WTC11 (cell line): ENCODE measurements around the gene HSPH1. TPM values are rescaled to one million over a fixed set of nuclear protein-coding genes. Genes with fewer than 3 reads are reported as not detected.

Experiments used
- ATAC-seq: fragments of 200-7000 bp; cut with Tn5 transposase; 2 replicates; pipeline ENCODE4 v1.10.0; 2021; ENCODE audit warnings: mild to moderate bottlenecking, moderate library complexity
- CTCF ChIA-PET: fragments of 300-600 bp; sonication (Branson Sonifier 250); formaldehyde crosslinking; loops from one replicate; lab custom pipeline; 2021; ENCODE audit warnings: antibody characterized with exemption; lab: Charles Lee
- POLR2A ChIA-PET: fragments of 350-600 bp; sonication (Branson Sonifier 250); formaldehyde crosslinking; loops from one replicate; lab custom pipeline; 2021; ENCODE audit warnings: antibody characterized with exemption; lab: Charles Lee
- DNase-seq: peaks from one replicate; pipeline ENCODE4 v3.0.0; 2021; ENCODE audit warnings: low spot score
- H3K27ac Mint-ChIP-seq: 2 replicates; pipeline ENCODE4 v1.8.0; 2021; ENCODE audit warnings: mixed read lengths
- H3K27me3 Mint-ChIP-seq: 2 replicates; pipeline ENCODE4 v1.8.0; 2021; ENCODE audit warnings: low read depth, mild to moderate bottlenecking, moderate library complexity, mixed read lengths
- H3K36me3 Mint-ChIP-seq: 2 replicates; pipeline ENCODE4 v1.8.0; 2021; ENCODE audit warnings: mixed read lengths
- H3K4me1 Mint-ChIP-seq: 2 replicates; pipeline ENCODE4 v1.8.0; 2022; ENCODE audit warnings: mixed read lengths
- H3K4me3 Mint-ChIP-seq: 2 replicates; pipeline ENCODE4 v1.8.0; 2021; ENCODE audit warnings: mild to moderate bottlenecking, moderate library complexity, mixed read lengths
- H3K9me3 Mint-ChIP-seq: 2 replicates; pipeline ENCODE4 v1.8.0; 2021; ENCODE audit warnings: mixed read lengths
- AFF4 ChIP-seq: sonication (generic); formaldehyde crosslinking; IDR thresholded peaks from 2 replicates; pipeline ENCODE4 v1.8.1; 2023; ENCODE audit warnings: mild to moderate bottlenecking, missing genetic modification reagents, borderline replicate concordance
- CREB1 ChIP-seq: sonication (generic); formaldehyde crosslinking; IDR thresholded peaks from 2 replicates; pipeline ENCODE4 v1.8.0; 2023; ENCODE audit warnings: mild to moderate bottlenecking, missing genetic modification reagents
- FOXP4 ChIP-seq: sonication (generic); formaldehyde crosslinking; IDR thresholded peaks from 2 replicates; pipeline ENCODE4 v1.8.0; 2022; ENCODE audit warnings: mild to moderate bottlenecking, missing genetic modification reagents
- IRF2 ChIP-seq: sonication (generic); formaldehyde crosslinking; IDR thresholded peaks from 2 replicates; pipeline ENCODE4 v1.8.0; 2022; ENCODE audit warnings: low read depth, missing genetic modification reagents, borderline replicate concordance
- KAT7 ChIP-seq: sonication (generic); formaldehyde crosslinking; IDR thresholded peaks from 2 replicates; pipeline ENCODE4 v1.8.1; 2023; ENCODE audit warnings: missing genetic modification reagents, mild to moderate bottlenecking, borderline replicate concordance
- MXD4 ChIP-seq: fragments of 250-450 bp; sonication (Bioruptor Pico); IDR thresholded peaks from 2 replicates; pipeline ENCODE4 v1.8.0; 2021; ENCODE audit warnings: mild to moderate bottlenecking, moderate library complexity, borderline replicate concordance
- NR3C1 ChIP-seq: sonication (generic); formaldehyde crosslinking; conservative IDR thresholded peaks from 2 replicates; pipeline ENCODE4 v1.8.1; 2023; ENCODE audit warnings: low read depth, mild to moderate bottlenecking, missing genetic modification reagents
- SMAD3 ChIP-seq: sonication (generic); formaldehyde crosslinking; IDR thresholded peaks from 2 replicates; pipeline ENCODE4 v1.8.0; 2022; ENCODE audit warnings: missing genetic modification reagents, mild to moderate bottlenecking, borderline replicate concordance
- SP1 ChIP-seq: sonication (generic); formaldehyde crosslinking; conservative IDR thresholded peaks from 2 replicates; pipeline ENCODE4 v1.8.1; 2022; ENCODE audit warnings: missing genetic modification reagents
- ZNF281 ChIP-seq: sonication (generic); formaldehyde crosslinking; IDR thresholded peaks from 2 replicates; pipeline ENCODE4 v1.8.0; 2023; ENCODE audit warnings: mild to moderate bottlenecking, missing genetic modification reagents
- ZNF416 ChIP-seq: fragments of 250-450 bp; sonication (Bioruptor Pico); IDR thresholded peaks from 2 replicates; pipeline ENCODE4 v1.9.0; 2021; ENCODE audit warnings: mild to moderate bottlenecking, inconsistent platforms
- ZNF423 ChIP-seq: fragments of 250-450 bp; sonication (Bioruptor Pico); IDR thresholded peaks from 2 replicates; pipeline ENCODE4 v2.1.2; 2022; ENCODE audit warnings: mild to moderate bottlenecking, moderate library complexity
- ZNF425 ChIP-seq: fragments of 250-450 bp; sonication (Bioruptor Pico); conservative IDR thresholded peaks from 2 replicates; pipeline ENCODE4 v1.9.0; 2021; ENCODE audit warnings: mild to moderate bottlenecking
- total RNA-seq: library from RNA; stranded (reverse); gene quantifications from 3 replicates; pipeline ENCODE4 v1.2.3, GENCODE V29; 2021

Gene HSPH1
- total RNA-seq, 1 experiment from 2014 or later: 114 TPM

- TF ChIP-seq ZNF416 (CRISPR knock-in tag) (no peak), ZNF425 (no peak), SP1 (CRISPR knock-in tag) (no peak), ZNF423 (no peak), CREB1 (CRISPR knock-in tag) (no peak), AFF4 (no peak), FOXP4 (CRISPR knock-in tag) (no peak)
Observed at GRCh38 chr13:31150315-31150985, 11.3 kb downstream of the HSPH1 start (continued).

- H3K4me3 Mint-ChIP-seq: no peak overlapping the region
- TF ChIP-seq ZNF281 (CRISPR knock-in tag): no peak
- TF ChIP-seq ZNF416 (CRISPR knock-in tag): no peak
- TF ChIP-seq KAT7 (CRISPR knock-in tag): no peak
- TF ChIP-seq MXD4 (CRISPR knock-in tag): no peak
- no peak for TF ChIP-seq SMAD3
- TF ChIP-seq NR3C1 (CRISPR knock-in tag): no peak
- TF ChIP-seq IRF2 (CRISPR knock-in tag): no peak
- DNase-seq: no peak
- H3K27ac Mint-ChIP-seq: no peak overlapping the region
- ATAC-seq: no peak
- POLR2A ChIA-PET: no interaction called here
- H3K36me3 Mint-ChIP-seq: peaks cover 87% of the 10 kb centered on the region
- no peaks in the 10 kb centered on the region for H3K9me3 Mint-ChIP-seq
- H3K27me3 Mint-ChIP-seq: no peaks in the 10 kb centered on the region
- H3K4me1 Mint-ChIP-seq: no peaks in the 10 kb centered on the region
- CTCF ChIA-PET: interaction anchor here (1.3 kb wide), 1 partner anchor 97 kb away, joined by 3 read pairs; no protein-coding TSS in a partner anchor
Observed at GRCh38 chr13:31149604-31150003, 12.1 kb downstream of the HSPH1 start.
